IPS DF 4.7 (cell line): ENCODE measurements around the gene TACC3.

ENCODE experiments used
- DNase-seq: peaks from one replicate; pipeline ENCODE4 v3.0.0-alpha.2; 2013; ENCODE audit warnings: low spot score; ENCODE audit errors: extremely low read depth

Gene TACC3

DNA sequence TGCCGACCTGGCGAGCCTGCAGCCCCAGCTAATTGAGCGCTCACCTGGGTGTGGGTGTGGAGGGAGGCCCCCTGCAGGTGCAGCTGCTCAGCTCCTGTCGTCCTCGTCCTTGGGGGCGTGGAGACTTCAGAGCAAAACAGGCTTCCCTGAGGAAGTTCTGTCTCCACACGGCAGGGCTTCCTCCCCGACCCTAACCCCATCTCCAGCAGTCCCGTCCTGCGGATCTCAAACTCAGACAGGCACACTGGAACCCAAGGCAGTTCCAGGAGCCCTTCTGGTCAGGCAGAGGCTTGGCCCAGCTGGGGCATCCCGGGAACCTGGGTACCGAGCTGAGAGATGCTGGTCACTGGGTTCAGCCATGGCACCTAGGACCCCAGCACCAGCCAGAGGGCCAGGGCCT is 24.4 kb downstream of the TACC3 start:
- no peak for DNase-seq

DNA sequence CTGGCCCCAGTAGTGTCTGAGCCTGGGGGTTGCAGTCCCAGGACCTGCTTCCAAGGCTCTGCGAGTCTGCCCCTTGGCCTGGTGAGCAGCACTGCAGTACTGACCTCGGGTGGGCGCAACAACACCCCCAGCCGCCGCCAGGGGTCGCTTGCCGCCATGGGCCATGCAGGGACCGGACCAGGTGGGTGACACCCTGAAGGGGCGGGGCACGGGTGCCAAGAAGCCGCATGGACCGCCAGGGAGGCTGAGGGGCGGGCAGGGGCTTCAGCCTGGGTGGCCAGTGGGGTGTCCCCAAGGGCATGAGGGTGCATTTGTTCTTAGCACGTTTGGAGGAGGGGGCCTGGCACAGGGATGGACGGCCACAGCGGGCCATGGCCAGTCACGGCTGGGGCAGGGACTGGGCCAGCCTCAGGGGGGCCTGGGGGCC is 25.0 kb downstream of the TACC3 start:
- DNase-seq = no peak

DNA sequence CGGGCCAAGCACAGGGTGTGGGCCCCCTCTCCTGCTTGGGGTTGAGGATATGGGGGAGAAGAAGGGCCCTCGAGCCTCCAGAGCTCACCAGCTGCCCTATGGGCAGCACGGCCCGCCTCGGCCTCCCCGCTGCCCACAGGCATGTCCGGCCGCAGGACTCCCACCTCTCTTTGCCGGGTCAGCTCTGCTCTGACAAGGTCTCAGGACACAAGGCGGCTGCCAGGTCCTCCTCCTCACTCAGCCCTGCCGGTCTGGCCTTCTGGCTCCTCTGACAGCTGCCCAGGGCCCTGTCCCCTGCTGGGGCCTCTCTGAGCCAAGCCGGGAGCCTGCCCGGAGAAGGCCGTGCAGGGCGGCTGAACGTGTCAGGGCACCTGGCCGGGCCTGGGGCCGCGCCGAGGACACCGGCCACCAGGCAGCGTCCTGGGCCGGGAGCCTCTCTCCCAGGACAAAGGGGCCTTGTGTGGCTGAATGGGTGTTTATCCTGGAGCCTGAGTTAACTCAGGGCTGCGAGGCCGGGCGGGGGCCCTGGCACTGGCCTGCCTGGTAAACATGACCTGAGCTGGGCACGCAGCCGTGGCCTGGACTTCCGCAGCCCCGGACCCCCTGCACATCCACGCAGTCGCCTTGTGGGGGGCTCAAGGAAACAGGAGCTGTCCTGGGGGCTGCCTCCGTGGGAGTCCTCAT is 25.7 kb downstream of the TACC3 start:
- no peak for DNase-seq

DNA sequence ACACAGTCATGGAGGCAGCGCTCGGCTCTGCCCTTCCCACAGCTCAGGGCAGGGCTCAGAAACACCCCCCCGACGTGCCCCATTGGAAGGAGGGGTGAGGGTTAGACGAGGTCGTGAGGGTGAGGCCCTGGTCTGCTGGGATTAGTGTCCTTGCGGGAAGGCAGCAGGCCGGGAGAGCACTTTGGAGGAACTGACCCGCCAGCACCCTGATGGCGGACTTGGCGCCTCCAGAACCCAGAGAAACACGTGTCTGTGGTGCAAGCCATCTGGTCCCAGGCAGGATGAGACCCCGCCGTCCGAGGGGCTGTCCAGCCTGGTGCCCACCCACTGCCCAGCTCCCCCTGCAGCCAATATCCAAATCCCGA is 26.3 kb downstream of the TACC3 start:
- DNase-seq = no peak

DNA sequence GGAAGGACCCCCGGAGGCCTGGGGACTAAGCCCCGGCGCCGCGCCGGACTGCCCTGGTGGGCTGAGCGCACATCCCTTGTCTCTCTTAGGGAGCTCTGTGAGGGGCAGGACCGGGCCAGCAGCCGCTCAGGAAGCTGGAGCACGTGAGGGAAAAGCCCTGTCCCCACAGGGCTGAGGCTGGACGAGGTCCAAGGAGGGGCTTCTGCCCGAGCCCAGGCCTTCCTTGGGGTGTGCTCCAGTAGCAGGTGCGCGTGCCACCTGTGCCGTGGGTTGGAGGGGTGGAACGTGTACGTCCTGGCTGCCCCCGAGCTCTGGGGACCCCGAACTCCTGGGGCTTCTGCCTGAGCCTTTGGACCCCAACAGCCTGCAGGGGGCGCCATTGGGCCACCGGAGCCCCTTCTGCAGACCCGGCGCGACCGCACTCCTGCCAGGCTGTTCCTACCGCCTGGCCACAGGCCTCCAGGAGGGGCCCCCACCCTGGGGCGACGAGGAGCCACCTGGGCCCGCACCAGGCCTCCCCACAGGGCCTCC is 27.2 kb downstream of the TACC3 start:
- no peak for DNase-seq

DNA sequence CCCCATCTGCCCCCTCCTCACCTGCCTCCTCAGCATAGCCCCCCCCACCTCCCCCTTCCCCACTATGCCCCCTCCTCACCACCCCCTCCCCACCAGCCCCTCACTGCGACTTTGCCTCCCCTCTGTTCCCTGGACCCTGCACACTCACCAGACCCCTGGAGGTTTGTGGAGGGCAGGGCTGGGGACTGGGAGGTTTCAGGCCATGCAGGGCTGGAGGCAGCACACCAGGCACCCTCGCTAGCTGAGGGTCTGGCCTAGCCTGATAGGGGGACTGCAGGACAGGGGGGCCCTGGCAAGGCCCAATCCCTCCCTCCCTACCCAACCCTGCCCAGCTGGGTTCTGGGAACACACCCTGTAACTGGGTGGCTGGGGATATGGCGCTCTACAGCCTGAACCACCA is 28.0 kb downstream of the TACC3 start:
- DNase-seq = no peak

DNA sequence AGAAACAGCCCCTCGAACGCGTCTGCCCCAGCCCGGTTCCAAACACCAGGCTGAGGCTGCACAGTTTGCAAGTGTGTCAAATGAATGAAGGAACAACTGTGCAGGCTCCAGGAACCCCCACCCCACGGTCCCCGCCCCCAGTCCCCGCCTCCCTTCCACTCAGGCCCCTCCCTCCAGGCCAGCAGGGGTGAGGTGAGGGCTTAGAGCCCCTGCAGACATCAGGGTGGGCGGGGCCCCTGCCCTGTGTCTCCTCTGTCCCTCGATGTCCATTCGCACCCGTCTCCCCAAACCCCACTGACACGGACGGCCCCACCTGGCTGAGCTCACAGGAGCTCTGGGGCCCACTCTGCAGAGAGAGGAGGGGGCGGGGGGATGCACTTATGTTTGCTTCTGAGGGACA is 28.5 kb downstream of the TACC3 start:
- DNase-seq = no peak

DNA sequence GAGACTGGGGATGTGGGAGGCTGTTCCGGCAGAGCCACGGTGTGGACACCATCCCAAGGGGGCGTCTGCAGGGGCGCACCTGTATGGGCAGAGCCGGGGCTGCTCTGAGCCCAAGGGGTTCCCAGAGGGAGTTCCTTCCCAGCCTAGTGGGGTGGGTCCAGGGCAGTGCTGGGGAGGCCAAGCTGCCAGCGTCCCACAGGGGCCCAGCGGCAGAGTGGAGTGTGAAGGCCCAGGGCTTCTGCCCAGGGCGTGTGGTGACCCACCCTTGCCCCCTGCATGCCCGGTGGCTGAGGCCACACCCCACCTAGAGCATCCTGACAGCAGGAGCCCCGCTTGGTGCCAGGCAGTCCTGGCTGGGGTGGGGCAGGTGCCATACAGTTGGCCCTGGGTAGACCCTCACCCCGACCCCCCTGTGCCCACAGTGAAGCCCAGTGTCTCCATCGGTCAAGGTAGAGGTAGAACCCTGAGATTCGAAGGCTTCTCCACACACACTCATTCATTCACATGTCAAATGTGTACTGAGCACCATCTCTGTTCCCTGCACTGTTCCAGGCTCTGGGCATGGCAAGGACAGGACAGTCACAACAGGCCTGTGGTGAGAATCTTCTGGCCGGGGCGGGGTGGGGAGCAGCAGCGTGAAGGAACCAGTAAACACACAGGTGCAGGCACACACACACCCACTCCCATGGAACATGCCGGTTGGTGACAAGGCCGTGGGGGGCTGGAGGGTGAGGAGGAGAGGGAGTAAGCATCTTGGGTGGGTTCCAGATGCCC is 29.2 kb downstream of the TACC3 start:
- no peak for DNase-seq

DNA sequence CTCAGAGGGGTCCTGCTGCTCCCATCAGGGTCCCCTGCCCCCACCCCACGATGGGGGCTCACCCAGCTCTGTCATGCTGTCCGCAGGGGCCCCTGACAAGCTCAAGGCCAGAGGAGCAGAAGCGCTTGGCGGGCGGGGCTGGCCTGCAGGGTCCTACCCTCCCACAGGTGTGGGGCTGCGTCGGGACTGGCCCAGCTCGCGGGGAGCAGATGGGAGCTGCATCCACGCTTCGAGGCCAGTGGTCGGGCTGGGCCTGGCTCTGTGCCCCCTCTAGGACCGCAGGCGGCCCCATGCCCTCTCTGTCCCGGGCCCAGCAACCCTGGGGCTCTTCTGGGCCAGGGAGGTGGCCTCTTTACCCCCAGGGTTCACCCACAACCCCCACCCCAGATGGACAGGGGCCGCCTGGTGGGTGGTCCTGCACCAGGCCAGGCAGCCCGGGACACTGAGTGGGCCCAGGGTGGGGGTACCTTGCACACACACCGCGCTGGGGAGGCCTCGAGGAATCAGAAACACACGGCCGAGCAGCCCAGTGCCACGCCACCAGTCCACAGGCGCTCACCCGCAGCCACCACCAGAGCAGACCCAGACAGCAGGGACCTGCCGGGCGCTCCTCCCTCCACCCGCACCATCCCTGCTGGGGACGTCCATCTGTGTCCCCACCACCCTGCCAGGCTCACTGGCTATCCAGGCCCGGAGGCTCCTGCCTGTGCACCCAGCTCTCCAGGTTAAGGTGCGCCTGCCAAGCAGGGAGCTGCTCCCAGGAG is 30.0 kb downstream of the TACC3 start:
- no peak for DNase-seq

DNA sequence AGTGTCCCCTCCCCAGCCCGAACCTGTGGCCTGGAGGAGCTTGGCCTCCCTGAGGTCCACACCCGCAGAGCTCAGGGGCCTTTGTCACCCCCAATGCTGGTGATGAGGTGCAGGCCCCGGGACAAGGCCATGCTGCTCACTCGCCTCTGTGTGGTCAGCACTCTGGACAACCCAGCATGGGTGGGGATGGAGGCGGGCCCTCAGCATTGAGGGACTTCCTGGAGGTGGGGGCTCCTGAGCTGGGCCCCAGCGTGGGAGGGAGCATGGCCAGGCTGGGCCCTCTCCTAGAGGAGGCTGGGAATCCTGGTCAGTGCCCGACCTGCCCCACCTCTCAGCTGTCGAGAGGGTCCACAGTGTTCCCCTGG is 30.6 kb downstream of the TACC3 start:
- DNase-seq = no peak

DNA sequence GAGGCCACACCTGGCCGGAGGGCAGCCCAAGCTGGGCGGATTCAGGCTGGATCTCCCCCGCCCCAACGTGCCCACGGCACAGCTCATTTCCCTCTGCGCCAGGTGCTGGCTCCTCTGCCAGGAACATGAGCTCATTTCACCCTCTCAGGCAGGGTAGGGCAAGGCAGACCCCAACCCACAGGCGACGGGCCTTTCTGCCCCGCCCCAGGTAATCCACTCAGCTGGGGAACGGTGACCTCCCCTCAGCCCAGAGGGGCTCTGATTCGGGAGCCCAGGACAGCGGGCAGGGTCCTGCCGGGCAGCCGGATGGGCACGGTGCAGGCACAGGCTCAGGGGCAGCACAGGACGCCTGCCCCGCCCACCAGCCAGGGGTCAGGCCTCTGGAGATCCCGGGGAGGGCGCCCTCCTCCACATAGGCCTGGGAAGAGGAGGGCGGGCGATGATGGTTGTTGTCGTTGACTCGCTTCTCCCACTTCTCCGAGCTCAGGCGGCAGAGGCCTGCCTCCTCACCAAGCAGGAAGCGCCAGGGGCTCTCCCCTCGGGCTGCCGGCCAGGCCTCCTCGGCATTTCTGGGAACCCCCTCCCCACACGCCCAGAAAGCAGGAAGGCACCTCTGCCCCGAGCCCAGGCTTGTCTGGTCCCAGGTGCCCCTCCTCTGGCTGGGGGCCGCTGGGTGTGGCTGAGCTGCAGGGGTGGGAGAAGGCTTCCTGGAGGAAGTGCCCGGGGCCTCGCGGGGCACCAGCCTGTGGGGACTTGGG is 31.1 kb downstream of the TACC3 start:
- DNase-seq = no peak

DNA sequence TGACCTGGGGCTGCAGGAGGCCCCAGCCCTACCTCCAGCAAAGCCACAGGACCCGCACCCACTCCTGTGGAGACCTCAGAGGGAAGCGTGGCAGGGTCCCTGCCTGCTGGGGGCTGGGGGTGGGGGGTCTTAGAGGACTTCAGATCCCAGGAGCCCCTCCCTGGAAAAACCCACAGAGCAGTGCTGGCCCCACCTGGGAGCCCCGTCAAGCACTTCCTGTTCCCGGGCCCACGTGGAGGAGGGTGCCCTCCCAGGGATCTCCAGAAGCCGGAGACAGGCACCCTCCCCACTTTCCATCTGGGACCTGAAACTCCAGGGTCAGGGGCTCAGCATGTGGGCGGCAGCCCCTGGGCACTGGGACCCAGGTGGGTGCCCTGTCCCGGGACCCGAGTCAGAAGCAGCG is 32.0 kb downstream of the TACC3 start:
- no peak for DNase-seq

DNA sequence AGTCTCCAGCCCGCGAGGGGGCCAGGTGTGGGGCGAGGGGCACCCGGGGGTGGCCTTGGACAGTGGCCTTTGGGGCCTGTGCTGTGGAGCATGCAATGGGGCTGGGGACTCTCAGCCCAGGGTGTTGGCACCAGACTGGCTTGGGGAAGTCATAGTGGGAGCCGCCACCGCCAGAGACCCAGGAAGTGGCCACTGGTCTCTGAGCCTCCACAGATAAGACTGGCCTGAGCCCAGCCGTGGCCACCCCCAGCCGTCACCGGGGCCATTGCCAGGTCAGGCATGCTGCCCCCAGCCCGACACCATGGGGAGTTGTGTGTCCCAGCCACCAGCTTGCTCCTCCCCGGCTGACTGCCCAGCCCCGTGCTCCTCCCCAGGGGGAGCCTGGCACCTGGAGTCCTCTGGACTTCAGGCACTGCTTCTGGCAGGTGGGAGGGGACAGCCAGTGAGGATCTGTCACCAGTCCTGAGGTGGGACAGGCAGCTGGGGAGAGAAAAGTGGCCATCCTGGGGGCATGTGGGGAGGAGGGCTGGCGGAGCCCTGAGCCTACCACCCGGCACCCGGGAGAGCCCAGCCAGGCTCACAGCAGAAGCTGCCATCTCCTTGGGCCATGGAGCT is 32.5 kb downstream of the TACC3 start:
- no peak for DNase-seq

DNA sequence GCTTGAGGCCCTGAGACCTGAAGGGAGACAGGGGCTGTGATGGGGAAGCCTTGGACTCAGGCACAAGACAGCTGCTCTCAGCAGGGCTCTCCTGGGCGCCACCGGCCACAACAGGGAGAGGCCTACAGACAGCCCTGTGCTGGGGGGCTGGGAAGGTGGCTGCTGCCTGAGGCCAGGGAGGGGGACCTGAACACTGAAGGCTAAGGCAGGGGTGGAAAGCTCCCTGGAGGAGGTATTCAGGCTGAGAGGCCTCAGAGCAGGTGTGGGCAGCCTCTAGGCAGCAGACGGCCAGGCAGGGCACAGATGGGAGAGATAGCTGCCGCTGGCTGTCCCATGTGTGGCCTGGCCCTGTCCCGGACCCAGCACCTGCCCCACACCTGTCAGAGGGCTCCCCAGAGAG is 33.0 kb downstream of the TACC3 start:
- DNase-seq = no peak

DNA sequence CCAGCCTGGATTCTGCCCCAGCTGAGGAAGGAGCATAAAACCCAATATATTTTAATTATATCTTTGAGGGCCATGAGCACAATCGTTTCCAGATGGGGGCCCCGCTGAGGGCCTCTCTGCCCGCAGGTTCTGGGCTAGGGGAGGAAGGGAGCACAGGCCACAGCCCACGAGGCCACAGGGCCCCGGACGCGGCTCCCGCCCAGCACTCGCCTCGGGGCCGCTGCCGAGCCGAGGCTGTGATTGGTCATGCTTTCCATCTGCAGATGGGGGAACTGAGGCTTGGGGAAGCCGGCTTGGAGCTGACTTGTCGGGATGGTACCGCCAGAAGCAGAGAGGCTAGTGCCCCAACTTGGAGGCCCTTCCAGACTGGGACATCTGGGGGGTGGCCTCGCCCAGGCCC is 34.0 kb downstream of the TACC3 start:
- no peak for DNase-seq

DNA sequence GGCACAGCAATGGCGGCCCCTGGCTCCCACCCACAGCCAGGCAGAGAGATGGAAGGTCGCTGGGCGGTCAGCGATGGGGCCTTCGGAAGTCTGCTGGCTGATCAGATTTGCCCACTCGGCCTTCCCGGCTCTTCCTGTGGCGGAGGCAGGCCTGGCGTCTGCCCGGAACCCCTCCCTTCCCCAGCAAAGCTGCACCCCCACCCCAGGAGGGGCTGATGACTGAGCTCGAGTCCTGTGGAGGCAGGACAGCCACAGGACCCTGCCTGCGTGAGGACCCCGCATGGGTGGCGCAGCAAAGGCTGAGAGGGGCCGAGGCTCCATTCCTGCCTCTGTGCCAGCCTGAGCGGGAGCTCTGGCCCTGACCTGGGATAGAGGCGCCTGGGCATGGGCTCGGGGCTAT is 34.8 kb downstream of the TACC3 start:
- DNase-seq = no peak

DNA sequence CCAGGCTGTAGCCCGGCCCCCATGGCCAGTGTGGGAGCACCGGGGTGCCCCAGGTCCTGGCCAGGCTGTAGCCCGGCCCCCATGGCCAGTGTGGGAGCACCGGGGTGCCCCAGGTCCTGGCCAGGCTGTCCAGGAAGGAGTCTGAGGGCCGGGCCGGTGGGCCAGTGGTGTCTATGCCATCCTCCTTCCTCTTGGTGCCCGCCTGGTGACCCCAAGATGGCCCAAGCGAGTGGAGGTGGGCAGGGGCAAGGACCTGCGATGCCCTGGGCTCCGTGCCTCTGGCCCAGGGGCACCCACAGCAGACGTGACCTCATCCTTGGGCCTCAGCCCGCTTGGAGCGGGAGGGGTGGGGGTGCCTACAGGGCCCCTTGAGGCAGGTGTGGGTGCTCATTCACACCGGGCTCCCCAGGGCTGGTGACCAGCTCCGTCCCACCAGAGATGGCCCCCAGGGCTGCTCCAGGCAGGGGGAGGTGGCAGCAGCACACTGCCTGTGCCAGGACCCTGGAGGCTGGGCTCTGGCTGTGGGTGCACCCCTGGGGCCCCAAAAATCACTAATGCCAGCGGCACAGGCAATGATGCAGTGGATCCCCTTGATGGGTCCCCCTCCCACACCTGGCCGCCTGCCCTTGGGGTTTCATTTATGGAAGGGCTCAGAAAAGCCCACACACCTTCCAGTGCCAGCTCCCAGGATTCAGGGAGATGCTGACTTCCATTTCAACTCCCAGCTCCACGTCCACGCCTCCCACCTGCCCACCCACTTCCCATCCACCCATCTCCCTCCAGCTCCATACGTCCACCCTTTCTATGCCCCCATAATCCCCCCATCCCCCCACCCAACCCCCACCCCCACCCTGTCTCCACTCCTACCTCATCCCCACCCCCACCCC is 35.8 kb downstream of the TACC3 start:
- no peak for DNase-seq

DNA sequence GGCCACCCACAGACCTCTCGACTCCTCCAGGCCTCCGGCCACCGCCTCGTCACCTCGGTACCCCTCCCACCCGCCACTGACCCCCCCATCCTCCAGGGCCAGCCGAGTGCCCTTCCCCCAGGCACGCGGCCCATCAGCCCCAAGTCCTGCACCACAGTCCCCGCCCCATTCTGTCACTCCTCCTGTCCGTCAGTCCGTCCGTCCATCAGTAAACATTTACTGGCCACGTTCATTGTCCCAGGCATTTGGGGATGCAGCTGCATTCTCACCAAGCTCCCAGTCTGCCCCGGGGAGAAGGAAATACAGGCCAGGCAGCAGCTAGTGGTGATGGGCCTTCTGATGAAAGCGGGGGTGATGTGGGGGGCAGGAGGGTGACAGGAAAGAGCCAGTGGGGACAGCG is 36.5 kb downstream of the TACC3 start:
- no peak for DNase-seq

DNA sequence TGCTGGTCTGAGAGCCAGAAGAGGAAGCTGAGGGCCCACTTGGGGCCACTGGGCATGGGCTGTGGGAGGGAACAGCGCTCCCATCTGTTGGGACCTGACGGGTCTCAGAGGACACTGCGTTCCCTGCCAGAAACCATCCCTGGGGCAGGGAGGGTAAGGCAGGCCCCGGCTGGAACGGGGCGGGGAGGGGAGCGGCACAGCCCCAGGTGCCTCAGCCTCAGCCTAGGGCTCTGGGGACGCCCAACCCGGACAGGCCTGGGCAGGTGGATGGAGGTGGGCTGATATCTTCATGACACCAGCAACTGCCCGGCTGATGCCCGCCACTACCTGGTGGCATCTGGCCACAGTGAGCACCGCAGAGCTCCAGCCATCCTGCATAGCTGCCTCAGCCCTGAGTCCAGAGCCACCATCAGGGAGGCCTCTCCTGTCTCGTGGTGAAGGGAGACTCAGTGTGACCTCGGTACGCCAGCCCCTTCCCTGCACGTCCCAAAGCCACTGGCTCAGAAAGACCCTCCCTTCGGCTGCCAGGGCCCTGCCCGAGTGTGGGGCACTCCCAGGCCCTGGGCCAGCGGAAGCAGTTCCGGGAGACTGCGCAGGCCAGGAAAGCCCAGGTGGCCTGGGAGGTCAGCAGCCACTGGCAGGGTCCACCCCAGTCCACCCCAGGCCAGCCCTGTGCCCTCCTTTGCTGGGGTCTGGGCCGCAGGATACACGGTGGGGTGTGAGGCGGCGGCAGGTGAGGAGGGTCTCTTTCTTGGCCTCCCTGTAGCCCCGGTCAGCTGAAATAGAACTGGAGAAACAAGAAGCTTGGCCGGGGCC is 37.2 kb downstream of the TACC3 start:
- no peak for DNase-seq
